ENCODE data around the gene ARG1.

Gene ARG1

DNA sequence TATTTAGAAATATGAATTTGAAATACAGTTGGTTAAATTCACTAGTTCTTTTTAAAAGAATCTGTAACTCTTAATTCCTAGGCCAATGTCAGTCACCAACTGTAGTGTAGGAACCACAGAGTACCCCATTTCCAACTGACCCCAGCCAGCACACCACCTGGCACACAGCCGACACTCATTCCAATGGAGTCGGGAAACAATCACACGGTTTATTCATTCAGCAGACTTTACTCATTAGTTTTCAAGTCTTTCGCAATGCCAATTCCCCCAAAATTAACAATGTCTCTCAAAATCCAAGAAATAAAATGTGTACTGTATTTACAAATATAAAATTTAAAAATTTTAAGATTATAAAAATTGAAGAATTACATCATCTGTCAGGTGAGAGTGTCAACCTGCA lies 13.5 kb downstream of the ARG1 start:
- DNase-seq (ENCODE audit: low spot score), result no peak

DNA sequence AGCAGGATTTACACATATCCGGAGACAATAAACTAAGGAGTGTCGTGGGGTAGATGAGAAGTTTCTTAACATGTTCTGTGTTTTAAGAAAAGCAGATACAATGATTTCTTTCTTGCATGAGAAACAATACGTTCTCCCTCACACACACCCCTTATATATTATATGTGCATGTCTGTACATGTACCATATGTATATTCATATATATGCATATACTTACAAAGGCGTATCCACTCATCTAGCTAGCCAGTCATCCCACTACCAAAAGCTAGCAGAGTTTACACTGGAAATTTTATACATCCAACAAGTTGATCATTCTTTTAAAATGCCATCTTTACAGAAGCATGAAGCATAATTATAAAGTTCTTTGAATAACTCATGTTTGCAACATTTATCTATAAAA lies 14.9 kb downstream of the ARG1 start:
- DNase-seq (ENCODE audit: low spot score), result no peak

DNA sequence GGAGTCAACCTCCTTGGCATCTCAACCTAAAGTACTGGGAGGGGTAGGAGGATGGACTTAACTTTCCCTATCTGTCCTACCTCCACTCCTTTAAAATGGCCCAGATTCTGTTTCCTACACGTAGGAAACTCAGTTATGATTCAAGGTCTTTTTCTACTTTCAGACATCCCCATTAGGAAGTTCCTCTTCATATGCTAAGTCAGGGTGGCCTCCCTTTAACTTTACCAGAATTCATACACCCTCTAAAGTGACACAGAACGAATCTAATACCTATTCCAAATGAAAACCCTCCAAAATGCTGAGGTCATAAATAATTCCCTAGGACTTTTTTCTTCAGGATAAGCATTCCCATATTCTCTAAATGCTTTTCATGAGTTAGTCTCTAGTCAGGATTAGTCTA lies 15.6 kb downstream of the ARG1 start:
- DNase-seq (ENCODE audit: low spot score), result no peak

- no peak for DNase-seq (ENCODE audit: low spot score)
These were observed 19.9 kb downstream of the ARG1 start for GRCh38 chr6:131592935-131593334.

DNA sequence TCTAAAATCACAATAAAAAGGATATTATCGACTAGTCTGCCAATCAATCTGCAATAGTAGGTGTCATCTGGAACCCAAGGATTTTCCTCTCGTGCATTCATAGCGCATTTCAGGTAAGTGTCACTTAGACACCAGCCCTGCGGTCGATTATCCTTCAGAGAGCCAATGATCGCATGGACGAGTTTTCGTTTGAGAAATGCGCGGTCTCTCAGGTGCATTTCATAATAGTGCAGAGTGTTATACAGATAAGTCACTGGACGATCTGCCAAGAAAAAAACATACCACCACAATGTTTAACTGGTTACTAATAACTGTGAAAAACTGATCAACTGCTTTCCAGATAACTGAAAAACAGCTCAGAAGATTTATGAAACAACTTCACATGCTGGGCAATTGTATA lies 21.0 kb downstream of the ARG1 start:
- no peak for DNase-seq (ENCODE audit: low spot score)

- peak; percentile 1 for DNase-seq (ENCODE audit: low spot score)
These were observed 24.4 kb downstream of the ARG1 start for GRCh38 chr6:131597446-131597845.

DNA sequence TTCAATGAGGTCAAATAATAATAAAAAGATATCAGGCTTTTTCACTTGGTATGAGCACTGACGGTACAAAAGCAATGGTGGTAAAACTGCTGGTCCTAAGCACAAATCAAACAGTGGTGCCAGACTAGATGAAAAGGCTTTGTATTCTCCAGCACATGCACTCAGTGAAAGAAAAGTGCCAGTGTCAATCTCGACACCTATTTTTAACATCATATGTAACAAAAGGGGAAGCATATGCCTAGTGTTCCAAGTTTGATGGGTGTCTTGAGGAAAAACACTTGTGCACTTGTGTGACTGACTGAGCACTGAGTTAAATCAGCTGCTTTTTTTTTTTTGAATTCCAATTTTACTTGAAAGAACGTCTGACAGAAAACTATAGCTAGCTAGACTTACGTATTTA lies 27.7 kb downstream of the ARG1 start:
- no peak for DNase-seq (ENCODE audit: low spot score)

DNA sequence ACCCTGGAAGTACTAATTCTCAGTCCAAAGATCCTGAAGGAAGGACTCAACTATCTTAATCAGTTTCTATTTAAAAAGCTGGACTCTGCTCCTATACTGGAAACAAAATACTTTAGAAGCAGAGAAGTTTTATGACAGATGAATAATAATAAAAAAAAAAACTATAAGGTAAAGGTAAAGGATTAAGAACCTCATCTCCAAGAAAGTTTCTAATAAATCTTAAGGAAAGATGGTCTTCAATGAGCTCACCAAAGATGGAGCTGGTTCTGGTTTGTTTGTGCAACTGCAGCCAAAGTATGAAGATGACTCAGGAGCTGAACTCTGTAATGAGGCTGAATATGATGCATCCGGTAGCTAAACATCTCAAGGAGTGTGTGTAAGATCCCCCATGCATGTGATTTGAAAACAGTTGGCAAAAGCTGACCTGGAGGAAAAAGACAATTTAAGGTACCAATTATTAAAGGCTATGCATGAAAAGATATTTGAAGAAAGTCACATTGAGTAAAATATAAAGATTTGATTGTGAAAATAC lies 29.8 kb downstream of the ARG1 start:
- DNase-seq (ENCODE audit: low spot score), result no peak

- no peak for DNase-seq (ENCODE audit: low spot score)
These were observed 40.4 kb downstream of the ARG1 start for GRCh38 chr6:131613296-131613925.

DNA sequence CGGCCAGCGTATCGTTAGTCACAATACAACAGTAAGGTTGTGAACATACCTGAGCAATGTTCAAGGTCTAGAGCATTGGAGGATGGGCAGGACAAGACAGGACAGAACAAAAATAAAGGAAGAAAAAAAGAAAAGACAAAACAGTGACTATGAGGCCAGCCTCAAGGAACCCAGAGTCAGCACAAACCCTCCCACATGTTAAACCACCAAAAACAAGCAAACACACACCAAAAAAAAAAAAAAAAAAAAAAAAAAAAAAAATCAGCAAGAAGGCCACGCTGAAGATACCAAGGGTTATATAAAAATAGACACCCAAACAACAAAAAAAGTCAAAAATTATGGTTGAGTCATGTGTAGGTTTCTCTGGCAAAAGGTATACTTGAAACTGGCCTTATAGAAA lies 42.2 kb downstream of the ARG1 start:
- DNase-seq (ENCODE audit: low spot score), result no peak

DNA sequence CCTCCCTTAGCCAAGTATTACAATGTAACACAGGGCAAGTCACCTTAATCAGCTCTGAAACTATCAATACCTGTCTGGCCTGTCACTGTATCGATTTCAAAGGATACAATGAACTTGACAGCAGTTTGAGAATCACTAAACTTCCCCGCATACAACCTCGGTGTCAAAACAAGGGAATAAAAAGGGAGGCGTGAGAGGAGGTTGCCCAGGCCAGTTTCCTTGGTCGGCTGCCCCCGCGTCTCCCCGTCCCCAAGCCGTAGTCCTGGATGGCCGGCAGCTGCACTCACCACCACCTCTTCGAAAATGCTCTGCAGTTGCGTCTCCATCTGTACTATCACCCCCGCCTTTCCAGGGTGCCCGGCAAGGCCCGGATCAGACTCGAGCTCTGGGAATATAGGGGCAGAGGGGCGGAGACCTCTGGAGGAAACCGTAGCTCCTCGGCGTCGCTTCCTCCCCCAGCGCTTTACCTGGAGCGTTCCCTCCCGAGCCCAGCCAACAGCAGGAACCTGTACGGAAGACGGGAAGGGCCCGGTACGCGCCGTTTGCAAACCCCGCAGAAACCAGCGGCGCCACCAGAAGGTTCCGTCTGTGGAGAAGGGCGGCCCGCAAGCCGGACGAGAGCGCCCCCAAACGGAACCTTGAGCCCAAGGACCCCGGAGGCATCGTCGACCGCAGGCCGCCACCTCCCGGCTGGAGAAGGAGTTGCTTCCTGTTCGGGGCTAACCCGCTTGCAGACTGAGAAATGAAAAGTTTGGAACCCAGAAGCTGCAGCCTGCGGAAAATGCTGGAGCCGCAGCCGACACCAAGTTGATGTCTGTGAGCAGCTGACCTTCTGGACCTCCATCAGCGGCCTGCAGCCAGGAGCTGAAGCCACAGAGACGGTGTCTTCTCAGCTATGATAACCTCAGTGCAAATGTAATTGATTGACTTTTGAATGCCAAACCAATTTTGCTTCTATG lies 55.0 kb downstream of the ARG1 start, which contains the start of gene MED23:
MED23 (minus strand) TSS at position 519 of the 959 bp plus-strand sequence; CDS start at position 326, 193 bp downstream.
- peak; percentile 84 for DNase-seq (ENCODE audit: low spot score)

GRCh38 chr6:131628726-131629125 lies 55.7 kb downstream of the ARG1 start:
- peak; percentile 15 for DNase-seq (ENCODE audit: low spot score)

DNA sequence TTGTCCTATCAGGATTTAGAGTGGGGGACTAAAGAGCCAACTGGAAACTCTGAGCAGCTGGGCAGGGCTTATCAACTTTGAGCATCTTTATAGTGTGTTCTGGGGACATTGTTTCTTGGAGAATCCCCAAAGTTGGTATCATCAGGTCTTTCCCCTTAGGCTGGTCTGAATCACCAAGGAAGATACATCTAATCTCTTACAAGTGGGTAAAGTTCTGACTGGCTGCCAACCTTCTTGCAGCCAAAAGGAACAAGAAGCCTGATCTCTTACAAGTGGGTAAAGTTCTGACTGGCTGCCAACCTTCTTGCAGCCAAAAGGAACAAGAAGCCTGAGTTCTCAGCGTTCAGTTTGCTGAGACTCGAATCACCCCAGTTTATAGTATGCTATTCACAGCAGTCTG lies 56.6 kb downstream of the ARG1 start:
- no peak for DNase-seq (ENCODE audit: low spot score)

GRCh38 chr6:131631625-131632289 lies 58.7 kb downstream of the ARG1 start:
- DNase-seq (ENCODE audit: low spot score), result peak; percentile 54
